Endothelial cell of coronary artery (primary cell): ENCODE data around the gene FCAMR. TPM values are rescaled to one million over a fixed set of nuclear protein-coding genes. Genes with fewer than 3 reads are reported as not detected.

Experiments used
- total RNA-seq: library from RNA; depleted of rRNA; stranded (reverse); fragments of >200 nt; gene quantifications from 2 replicates; pipeline ENCODE4 v1.2.3, GENCODE V29; 2014

FCAMR gene, protein sequence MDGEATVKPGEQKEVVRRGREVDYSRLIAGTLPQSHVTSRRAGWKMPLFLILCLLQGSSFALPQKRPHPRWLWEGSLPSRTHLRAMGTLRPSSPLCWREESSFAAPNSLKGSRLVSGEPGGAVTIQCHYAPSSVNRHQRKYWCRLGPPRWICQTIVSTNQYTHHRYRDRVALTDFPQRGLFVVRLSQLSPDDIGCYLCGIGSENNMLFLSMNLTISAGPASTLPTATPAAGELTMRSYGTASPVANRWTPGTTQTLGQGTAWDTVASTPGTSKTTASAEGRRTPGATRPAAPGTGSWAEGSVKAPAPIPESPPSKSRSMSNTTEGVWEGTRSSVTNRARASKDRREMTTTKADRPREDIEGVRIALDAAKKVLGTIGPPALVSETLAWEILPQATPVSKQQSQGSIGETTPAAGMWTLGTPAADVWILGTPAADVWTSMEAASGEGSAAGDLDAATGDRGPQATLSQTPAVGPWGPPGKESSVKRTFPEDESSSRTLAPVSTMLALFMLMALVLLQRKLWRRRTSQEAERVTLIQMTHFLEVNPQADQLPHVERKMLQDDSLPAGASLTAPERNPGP
- not detected in 2 replicates for total RNA-seq

DNA sequence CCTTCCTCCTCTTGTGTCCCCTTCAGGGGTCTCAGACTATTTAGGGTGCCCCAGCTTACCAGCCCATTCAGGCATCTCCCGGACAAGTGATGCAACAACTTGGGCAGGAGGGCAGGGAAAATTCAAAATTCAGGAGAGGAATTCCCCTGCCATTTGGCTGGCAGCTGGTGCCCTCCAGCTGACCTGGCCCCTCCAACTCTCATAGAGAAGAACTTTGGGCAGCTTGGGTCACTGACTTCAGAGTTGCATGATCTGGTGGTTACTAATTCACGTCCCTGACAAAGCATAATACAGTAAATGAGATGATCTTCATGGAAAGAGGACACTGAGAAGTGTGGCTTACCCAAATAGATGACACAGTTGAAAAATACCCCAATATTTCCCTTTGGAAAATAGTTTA is at the start of gene FCAMR:
TSS of gene FCAMR (minus strand) at position 15 of the 400 bp plus-strand sequence. CDS start 335 bp downstream, outside the sequence.

DNA sequence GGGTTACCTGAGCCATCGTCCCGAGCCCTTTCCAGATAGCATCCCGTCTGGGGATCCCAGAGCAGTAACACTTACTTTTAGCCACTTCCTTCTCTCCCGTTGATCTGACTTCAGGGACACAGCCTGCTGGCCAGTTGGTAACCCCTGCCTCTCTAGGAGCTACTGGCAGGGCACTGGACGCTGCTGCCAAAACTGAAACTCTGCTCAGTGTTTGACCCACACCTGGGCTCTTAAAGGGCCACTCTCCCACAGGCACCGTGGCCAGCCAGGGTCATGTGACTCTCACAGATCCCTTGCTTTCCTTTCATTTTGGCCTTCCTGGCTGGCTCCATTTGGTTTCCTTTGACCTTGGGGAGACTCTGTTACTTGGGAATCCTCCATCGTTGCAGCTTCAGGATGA is 24.0 kb downstream of the FCAMR start, which contains the start of gene PIGR:
TSS of gene PIGR (minus strand) at position 206 of the 400 bp plus-strand sequence. CDS start 5,935 bp downstream, outside the sequence.

DNA sequence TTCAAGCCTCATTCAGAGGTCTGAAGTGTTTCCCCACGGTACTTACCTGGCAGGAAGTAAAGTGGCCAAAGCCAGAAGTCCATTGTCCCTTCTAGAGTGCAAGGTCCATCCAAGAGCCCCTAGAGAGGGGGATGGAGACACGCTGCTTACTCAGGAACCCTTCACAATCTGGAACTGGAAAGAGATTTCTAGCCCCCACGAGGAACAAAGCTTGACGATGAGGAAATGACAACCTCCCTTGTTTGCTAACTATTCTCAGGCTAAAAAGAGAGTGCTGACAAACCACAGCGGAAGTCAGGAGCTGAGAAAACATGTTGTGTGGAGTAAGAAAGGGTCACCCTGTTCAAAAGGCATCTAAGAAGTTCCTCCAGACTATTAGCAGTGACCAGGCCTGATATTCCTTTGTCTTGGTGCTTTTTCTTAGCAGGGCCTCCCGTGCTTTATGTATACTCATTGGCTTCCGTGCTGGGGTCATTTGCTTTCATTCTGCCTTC is 48.4 kb downstream of the FCAMR start, which contains the start of gene FCMR:
TSS of gene FCMR (minus strand) at position 170 of the 494 bp plus-strand sequence. CDS start at position 83, 87 bp downstream.

Other genes starting within 250 kb of the FCAMR start
- gene IL19, start 199.7 kb downstream of the FCAMR start, total RNA-seq = not detected in 2 replicates
- not detected in 2 replicates for gene IL10, start 198.0 kb downstream of the FCAMR start, total RNA-seq
- gene IL20, start 104.8 kb downstream of the FCAMR start, total RNA-seq = not detected in 2 replicates
- not detected in 2 replicates for gene IL24, start 73.0 kb downstream of the FCAMR start, total RNA-seq
- gene FCMR, start 48.5 kb downstream of the FCAMR start, total RNA-seq = not detected in 2 replicates
- gene PIGR, start 24.0 kb downstream of the FCAMR start, total RNA-seq = not detected in 2 replicates
- not detected in 2 replicates for gene C1orf116, start 62.3 kb upstream of the FCAMR start, total RNA-seq
- 5.8 and 6.7 TPM in 2 replicates for gene YOD1, start 80.7 kb upstream of the FCAMR start, total RNA-seq
- gene PFKFB2, start 82.8 kb upstream of the FCAMR start, total RNA-seq = 1.1 and 1.2 TPM in 2 replicates
- 0.18 and 0.28 TPM in 2 replicates for gene C4BPB, start 118.4 kb upstream of the FCAMR start, total RNA-seq
- gene C4BPA, start 133.8 kb upstream of the FCAMR start, total RNA-seq = not detected in 2 replicates